Skeletal muscle satellite cell (primary cell): ENCODE measurements around the gene ZKSCAN4. TPM values are rescaled to one million over a fixed set of nuclear protein-coding genes. Genes with fewer than 3 reads are reported as not detected.

Experiments
- H3K27me3 ChIP-seq: 2 replicates; pipeline ENCODE4 v1.7.0; 2013; ENCODE audit warnings: low read length; ENCODE audit not compliant: control insufficient read depth, insufficient read depth
- H3K36me3 ChIP-seq: 2 replicates; pipeline ENCODE4 v1.7.0; 2013; ENCODE audit warnings: mild to moderate bottlenecking, control low read depth, low read length; ENCODE audit not compliant: insufficient read depth
- H3K4me1 ChIP-seq: 2 replicates; pipeline ENCODE4 v1.7.0; 2013; ENCODE audit warnings: low read length; ENCODE audit not compliant: control insufficient read depth, insufficient read depth
- H3K4me2 ChIP-seq: 2 replicates; pipeline ENCODE4 v1.7.0; 2013; ENCODE audit warnings: mild to moderate bottlenecking, low read length
- H3K4me3 ChIP-seq: 2 replicates; pipeline ENCODE4 v1.7.0; 2013; ENCODE audit warnings: low read length
- H3K9ac ChIP-seq: 2 replicates; pipeline ENCODE4 v1.7.0; 2013; ENCODE audit warnings: mild to moderate bottlenecking, low read depth, low read length, moderate library complexity
- H3K9me3 ChIP-seq: replicated peaks from 2 replicates; pipeline ENCODE4 v1.7.0; 2013; ENCODE audit warnings: mild to moderate bottlenecking, control low read depth, low read length
- total RNA-seq: library from RNA; depleted of rRNA; stranded (reverse); fragments of >200 nt; gene quantifications from 2 replicates; pipeline ENCODE4 v1.2.3, GENCODE V29; 2012; rRNA removed

ZKSCAN4 gene
- 3.8 and 3.9 TPM in 2 replicates for total RNA-seq

DNA sequence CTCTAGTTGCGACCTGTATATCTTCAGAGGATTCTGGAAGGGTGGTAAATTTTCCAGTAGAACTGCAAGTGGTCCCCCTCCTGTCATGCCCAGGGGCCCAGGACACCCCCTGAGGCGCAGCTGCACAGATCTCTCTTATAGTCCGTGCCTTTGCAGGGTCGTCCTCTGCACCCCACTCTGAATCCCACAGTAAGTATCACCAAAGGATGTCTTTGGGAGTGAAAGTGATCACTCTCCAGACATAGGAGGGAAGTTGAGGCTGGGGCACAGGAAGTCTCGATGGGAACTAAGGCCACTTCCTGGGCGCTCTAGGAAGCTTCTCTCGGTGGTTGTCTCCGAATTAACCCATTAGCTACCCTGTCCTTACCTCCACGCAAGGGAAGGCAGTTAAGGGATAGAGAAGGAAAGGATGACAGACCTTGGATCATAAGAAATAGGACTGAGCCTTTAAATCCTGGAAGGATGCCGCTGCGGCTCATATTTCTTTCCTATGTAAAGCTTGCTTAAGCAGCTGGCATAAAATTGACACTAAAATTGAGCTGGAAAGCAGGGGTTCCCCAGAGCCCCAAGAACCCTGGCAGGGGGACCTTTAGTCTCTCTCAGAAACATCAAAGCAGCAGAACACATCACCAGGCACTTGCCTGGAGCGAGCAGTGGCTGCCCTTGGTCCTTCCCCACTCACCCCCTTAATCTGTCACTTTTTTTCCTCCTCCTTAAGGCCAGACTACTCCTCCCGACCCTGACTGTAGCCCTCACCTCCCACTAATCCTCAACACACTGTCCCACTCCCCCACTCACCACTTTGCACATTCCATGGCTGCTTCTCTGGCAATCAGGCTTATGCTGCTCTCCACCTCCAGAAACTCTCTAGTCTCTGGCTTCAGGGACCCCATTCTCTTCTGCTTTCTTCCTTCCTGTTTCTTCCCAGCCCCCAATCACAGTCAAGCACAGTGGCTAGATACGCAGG is at the start of gene ZKSCAN4:
Gene ZKSCAN4, minus strand, starts transcription at position 261 of the 967 bp plus-strand sequence. CDS start 289 bp downstream, outside the sequence.
- H3K27me3 ChIP-seq: no peaks in the 10 kb centered on the region
- H3K9ac ChIP-seq: peak within 1 kb of the TSS; percentile 87
- no peaks in the 10 kb centered on the region for H3K9me3 ChIP-seq
- H3K36me3 ChIP-seq: peaks cover 10% of the 10 kb centered on the region
- H3K4me3 ChIP-seq: peak within 1 kb of the TSS; percentile 87
- peak within 1 kb of the TSS; percentile 92 for H3K4me2 ChIP-seq
- H3K4me1 ChIP-seq: peaks cover 18% of the 10 kb centered on the region

DNA sequence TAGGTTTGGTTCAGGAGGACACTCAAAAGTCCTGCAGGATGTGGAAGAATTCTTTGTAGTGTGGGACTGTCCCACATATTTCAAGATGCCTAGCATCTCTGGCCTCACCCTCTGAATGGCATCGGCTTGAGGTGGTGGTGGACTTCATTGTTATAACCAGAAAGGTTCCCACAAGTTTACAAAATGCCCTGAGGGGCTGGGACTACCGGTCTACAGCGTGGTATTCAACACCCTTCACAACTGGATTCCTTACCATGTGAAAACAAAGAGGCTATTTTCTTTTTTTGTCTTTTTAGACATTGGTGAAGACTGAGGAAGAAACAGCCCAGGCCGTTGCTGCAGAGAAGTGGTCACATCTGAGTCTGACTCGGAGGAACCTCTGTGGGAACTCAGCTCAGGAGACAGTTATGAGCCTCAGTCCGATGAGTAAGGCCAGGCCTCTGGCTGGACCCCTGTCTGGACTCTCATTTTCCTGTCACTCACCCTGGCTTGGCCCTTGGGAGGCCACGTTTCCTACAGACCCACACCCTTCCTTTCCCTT is 44.5 kb upstream of the ZKSCAN4 start:
- Histone ChIP-seq H3K9ac (no peak overlapping the region), H3K36me3 (peaks cover 13% of the 10 kb centered on the region), H3K4me1 (no peaks in the 10 kb centered on the region), H3K4me3 (no peak overlapping the region), H3K27me3 (no peaks in the 10 kb centered on the region), H3K9me3 (no peaks in the 10 kb centered on the region), H3K4me2 (no peak overlapping the region)

DNA sequence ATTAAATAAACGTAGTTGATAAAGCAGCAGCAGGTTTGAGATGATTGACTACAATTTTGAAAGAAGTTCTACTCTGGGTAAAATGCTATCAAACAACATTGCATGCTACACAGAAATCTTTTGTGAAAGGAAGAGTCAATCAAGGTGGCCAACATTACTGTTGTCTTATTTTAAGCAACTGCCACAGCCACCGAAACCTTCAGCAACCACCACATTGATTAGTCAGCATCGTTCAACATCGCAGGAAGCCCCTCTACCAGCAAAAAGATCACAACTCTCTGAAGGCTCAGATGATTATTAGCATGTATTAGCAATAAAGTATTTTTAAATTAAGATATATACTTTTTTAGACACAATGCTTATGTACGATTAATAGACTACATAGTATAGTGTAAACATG is 43.3 kb upstream of the ZKSCAN4 start:
- Histone ChIP-seq H3K9me3 (no peaks in the 10 kb centered on the region), H3K4me3 (no peak overlapping the region), H3K9ac (no peak overlapping the region), H3K27me3 (no peaks in the 10 kb centered on the region), H3K36me3 (peaks cover 5% of the 10 kb centered on the region), H3K4me2 (no peak overlapping the region), H3K4me1 (no peaks in the 10 kb centered on the region)

DNA sequence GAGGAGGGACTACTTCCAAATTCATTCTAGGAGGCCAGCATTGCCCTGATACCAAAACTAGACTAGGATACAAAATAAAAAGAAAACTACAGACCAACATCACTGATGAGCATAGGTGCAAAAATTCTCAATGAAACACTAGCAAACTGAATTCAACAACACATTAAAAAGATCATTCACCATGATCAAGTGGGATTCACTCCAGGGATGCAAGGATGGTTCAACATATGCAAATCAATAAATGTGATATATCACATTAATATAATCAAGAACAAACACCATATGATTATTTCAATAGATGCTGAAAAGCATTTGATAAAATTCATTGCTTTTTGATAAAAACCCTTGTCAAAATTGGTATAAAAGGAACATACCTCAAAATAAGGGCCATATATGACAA is 39.5 kb upstream of the ZKSCAN4 start:
- Histone ChIP-seq H3K4me1 (no peaks in the 10 kb centered on the region), H3K4me2 (no peak overlapping the region), H3K27me3 (no peaks in the 10 kb centered on the region), H3K36me3 (peaks cover 24% of the 10 kb centered on the region), H3K9me3 (no peaks in the 10 kb centered on the region), H3K9ac (no peak overlapping the region), H3K4me3 (no peak overlapping the region)

DNA sequence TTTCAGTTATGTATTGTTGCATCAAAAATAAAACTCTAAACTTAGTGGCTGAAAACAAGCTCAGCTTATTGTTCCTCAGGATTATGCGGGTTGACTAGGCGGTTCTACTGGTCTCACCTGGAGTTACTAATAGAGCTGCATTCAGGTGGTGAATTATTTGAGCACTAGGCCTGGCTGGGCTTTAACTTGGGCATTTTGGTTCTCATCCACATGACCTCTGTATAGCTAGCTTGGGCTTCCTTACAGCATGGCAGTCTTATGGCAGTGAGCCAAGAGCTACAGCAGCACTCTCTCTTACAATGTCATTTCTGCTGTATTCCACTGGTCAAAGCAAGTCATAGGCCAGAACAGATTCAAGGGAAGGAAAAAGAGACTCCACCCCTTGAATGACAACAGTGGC is 30.9 kb upstream of the ZKSCAN4 start:
- Histone ChIP-seq H3K9ac (no peak overlapping the region), H3K4me2 (no peak overlapping the region), H3K27me3 (no peaks in the 10 kb centered on the region), H3K4me3 (no peak overlapping the region), H3K36me3 (peaks cover 34% of the 10 kb centered on the region), H3K9me3 (no peaks in the 10 kb centered on the region), H3K4me1 (peaks cover 7% of the 10 kb centered on the region)

DNA sequence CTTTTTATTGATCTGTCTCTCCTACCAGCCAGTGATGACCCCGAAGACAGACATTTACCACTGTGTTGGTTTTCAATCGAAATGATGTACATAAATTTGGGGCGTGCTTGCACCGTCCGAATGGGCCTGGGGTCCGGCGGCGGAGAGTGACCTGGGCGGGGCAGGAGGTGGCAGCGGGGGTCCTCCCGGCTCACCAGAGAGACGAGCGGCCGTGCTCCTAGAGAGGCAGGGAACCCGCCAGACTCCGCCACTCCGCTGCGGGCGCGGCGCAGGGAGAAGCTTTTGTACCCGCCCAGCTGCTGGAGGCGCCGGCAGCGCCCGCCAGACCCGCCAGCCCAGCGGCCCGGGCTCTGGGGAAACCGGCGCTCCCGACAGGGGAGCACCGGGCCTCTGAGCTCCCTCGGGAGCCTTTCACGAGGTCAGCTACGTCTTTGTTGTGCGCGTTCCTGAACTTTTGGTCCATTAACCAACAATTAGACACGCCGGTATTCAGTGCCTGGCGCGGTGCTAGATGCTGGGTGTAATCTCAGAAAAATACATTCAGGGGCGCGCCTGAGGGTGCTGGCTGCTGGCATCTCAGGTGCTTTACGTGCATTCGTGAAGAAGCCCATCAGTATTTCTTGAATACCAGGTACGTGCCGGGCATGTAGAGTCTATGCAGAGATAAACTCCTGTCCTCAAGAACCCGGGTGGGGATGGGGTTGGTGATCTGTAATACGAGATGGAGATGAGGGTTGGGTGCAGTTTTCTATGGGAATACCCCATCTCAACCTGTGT is 29.4 kb upstream of the ZKSCAN4 start, which contains the start of gene PGBD1:
Gene PGBD1, plus strand, starts transcription at position 285 of the 777 bp plus-strand sequence. CDS start 2,242 bp downstream, outside the sequence.
- Histone ChIP-seq H3K9ac (peak within 1 kb of the TSS; percentile 89), H3K36me3 (peaks cover 30% of the 10 kb centered on the region), H3K9me3 (no peaks in the 10 kb centered on the region), H3K27me3 (no peaks in the 10 kb centered on the region), H3K4me3 (peak within 1 kb of the TSS; percentile 86), H3K4me1 (peaks cover 7% of the 10 kb centered on the region), H3K4me2 (peak within 1 kb of the TSS; percentile 78)

DNA sequence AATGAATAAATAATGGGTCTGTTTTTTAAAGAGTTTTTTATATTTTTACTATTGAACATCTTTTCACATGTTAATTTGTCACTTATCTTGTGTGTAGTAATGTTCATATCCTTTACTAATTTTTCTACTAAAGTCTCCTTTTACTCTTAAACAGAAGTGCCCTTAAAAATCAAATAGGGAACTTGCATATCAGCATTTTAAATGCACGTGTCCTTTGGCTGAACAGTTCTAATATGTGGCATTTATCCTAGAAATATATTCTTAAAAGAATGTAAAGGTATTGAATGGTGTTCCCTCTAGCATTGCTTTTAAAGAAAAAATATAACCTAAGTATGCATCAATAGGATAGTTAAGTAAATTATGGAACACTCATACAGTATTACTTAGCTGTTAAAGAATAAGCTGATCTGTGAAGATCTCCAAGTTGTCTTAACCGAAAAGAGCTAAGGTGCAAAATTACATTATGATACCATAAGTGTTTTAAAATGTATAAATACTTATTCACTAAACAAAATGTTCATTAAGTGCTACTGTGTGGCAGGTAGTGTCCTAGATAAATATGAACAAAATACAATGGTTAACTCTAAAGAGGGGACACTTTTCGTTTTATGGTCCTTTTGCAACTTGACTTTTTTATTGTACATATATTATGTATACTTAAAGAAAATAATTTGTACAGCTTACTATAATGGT is 28.7 kb upstream of the ZKSCAN4 start:
- Histone ChIP-seq H3K9ac (peak overlapping the region; percentile 89), H3K4me3 (peak overlapping the region; percentile 86), H3K4me1 (peaks cover 7% of the 10 kb centered on the region), H3K4me2 (peak overlapping the region; percentile 78), H3K36me3 (peaks cover 34% of the 10 kb centered on the region), H3K9me3 (no peaks in the 10 kb centered on the region), H3K27me3 (no peaks in the 10 kb centered on the region)

DNA sequence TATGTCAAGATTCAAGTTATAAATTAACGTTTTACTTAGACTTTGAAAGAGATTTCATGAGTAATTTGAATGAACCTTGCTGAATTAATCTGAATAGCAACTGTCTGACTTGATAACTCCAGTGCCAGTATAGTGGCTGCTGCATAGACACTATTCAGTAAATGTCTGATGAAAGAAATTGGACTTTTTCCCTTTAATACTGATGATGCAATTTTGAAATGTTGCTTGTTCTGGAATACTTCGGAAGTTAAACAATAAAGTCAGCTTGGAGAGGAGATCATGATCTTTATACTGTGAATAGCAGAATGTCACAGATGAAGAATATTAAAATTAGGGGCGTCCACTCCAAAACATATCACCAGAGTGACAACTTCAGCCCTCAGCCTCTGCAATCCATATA is 25.7 kb upstream of the ZKSCAN4 start:
- Histone ChIP-seq H3K4me1 (peaks cover 7% of the 10 kb centered on the region), H3K4me3 (no peak overlapping the region), H3K4me2 (no peak overlapping the region), H3K27me3 (no peaks in the 10 kb centered on the region), H3K36me3 (peaks cover 42% of the 10 kb centered on the region), H3K9me3 (no peaks in the 10 kb centered on the region), H3K9ac (no peak overlapping the region)

DNA sequence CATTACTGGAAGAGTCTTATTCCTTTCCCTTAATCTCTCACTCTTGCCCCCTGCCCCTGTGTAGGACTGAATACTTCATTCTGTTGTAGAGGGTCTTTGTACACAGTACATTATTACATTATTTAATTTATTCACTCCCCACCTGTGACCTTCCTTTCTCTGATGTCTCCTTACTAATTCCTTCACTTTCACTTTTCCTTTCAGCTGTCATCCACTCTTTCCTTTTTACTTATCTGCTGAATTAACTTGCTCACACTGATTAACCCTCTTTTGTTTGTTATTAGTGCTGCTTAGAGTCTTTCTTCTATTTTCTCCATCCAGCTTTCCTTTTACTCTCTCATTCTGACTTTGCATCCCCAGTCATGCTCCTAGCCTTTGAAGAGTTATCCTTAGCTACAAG is 22.8 kb upstream of the ZKSCAN4 start:
- no peak overlapping the region for H3K4me2 ChIP-seq
- no peak overlapping the region for H3K9ac ChIP-seq
- no peaks in the 10 kb centered on the region for H3K9me3 ChIP-seq
- H3K27me3 ChIP-seq: no peaks in the 10 kb centered on the region
- no peak overlapping the region for H3K4me3 ChIP-seq
- no peaks in the 10 kb centered on the region for H3K4me1 ChIP-seq
- peaks cover 52% of the 10 kb centered on the region for H3K36me3 ChIP-seq

DNA sequence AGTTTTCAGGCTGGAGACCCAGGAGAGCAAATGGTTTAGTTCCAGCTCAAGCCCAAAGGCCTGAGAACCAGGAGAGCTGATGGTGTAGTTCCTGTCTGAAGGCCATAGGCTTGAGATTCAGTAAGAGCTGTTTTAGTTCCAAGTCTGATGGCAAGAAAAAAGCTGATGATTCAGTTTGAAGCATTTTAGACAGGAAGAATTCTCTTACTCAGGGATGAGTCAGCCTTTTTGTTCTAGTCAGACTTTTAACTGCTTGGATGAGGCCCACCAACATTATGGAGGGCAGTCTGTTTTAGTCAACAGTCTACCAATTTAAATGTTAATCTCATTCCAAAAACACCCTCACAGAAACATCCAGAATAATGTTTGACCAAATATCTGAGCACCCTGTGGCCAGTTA is 17.4 kb upstream of the ZKSCAN4 start:
- H3K36me3 ChIP-seq: peaks cover 22% of the 10 kb centered on the region
- no peak overlapping the region for H3K9ac ChIP-seq
- H3K4me1 ChIP-seq: peaks cover 17% of the 10 kb centered on the region
- H3K27me3 ChIP-seq: no peaks in the 10 kb centered on the region
- no peaks in the 10 kb centered on the region for H3K9me3 ChIP-seq
- peak overlapping the region; percentile 53 for H3K4me2 ChIP-seq
- peak overlapping the region; percentile 14 for H3K4me3 ChIP-seq

DNA sequence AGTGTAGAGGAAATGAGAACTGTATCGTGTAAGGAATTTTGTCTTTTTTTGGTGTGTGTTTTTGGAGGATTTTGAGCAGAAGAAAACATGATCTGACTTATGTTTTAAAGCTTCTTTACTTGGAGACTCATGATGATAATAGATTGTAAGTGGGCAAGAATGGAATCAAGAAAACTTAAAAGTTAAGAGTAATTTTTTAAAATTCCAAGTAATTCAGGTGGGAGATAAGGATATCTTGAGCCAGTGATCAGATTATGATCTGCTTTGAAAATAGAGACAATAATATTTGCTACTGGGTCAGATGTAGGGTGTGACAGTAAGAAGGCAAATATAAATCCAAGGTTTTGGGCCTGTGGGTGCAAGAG is 15.6 kb upstream of the ZKSCAN4 start:
- Histone ChIP-seq H3K4me1 (peaks cover 25% of the 10 kb centered on the region), H3K36me3 (peaks cover 9% of the 10 kb centered on the region), H3K9me3 (no peaks in the 10 kb centered on the region), H3K4me3 (peak overlapping the region; percentile 84), H3K9ac (peak overlapping the region; percentile 90), H3K27me3 (no peaks in the 10 kb centered on the region), H3K4me2 (peak overlapping the region; percentile 87)
